Raji (cell line): ENCODE measurements around the gene ALLC.

Experiments
- POLR2A ChIP-seq: IDR thresholded peaks from 2 replicates; pipeline ENCODE4 v1.6.1; 2011; ENCODE audit warnings: low read depth, low read length, control low read depth; ENCODE audit not compliant: insufficient read depth

ALLC gene

DNA sequence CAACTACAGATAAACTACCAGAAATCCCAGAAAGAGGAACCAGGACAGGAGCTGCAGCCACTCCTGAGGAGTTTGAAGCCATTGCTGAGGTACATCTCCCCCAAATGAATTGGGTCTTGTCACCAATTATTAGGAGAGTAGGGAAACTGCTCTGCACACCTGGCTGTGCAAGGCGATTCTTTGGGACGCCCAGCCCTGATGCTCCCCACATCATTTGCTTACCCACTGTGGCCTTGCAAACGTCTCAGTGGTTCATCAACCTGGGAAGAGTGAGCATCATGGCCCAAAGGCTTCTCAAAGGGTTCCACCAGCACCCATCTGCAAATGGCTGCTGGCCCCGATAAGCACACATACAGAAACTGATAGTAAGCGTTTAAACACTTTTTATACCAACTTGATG, 23.6 kb downstream of the ALLC start:
- TF ChIP-seq POLR2A: no peak

DNA sequence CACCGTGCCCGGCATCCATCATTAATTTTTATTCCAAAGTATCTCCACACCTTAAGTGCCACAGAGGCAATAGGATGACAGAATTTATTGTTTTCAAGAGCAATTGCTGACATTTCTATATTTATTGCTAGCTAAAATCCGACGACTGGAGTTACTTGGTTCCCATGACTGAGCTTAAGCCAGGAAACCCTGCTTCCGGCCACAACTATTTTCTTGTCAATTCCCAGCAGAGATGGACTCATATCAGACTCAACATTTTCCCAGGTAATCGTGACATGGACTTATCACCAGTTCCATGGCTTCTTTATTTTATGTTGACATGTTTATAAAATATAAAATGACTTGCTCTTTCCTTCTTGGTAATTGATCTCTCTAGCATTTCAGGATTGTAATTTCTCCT, 24.8 kb downstream of the ALLC start:
- TF ChIP-seq POLR2A: no peak

DNA sequence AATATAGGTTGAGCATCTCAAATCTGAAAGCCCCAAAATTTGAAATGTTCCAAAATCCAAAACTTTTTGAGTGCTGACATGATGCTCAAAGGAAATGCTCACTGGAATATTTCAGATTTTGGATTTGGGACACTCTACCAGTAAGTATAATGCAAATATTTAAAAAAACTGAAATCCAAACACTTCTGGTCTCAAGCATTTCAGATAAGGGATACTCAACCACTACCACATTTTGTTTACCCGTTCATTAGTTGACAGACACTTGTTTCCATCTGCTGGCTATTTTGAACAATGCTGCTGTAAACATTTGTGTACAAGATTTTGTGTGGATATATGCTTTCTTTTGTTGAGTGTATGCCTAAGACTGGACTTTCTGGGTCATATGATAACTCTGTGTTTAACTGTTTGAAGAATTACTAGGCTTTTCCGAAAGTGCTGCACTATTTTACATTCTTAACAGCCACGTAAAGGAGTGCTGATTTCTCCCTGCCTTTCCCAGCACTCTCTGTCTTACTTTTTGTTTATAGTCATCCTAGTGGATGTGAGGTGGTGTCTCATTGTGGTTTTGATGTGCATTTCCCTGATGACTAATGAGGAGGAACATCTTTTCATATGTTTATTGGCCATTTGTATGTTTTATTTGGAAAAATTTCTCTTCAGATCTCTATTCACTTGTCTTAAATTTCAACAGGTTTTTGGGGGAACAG, 25.9 kb downstream of the ALLC start:
- TF ChIP-seq POLR2A: no peak

DNA sequence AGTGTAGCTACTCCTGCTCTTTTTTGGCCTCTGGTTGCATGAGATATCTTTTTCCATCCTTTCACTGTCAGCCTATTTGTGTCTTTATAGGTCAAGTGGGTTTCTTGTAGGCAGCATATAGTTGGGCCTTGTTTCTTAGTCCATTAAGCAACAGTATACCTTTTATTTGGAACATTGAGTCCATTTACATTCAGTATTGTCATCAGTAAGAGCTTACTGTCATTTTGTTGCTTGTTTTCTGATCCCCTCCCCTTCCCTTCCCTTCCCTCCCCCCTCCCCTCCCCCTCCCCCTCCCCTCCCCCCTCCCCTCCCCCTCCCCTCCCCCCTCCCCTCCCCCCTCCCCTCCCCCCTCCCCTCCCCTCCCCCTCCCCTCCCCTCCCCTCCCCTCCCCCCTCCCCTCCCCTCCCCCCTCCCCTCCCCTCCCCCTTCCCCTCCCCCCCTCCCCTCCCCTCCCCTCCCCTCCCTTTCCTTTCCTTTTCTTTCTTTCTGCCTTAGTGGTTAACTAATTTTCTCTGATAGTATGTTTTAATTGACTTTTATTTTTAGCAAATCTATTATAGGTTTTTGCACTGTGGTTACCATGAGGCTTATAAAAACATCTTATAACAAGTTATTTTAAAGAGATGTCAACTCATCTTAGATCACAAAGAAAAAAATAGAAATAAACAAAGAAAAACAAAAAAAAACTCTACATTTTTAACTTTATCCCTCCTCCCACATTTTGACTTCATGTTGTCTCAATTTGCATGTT, 32.2 kb downstream of the ALLC start:
- no peak for TF ChIP-seq POLR2A

DNA sequence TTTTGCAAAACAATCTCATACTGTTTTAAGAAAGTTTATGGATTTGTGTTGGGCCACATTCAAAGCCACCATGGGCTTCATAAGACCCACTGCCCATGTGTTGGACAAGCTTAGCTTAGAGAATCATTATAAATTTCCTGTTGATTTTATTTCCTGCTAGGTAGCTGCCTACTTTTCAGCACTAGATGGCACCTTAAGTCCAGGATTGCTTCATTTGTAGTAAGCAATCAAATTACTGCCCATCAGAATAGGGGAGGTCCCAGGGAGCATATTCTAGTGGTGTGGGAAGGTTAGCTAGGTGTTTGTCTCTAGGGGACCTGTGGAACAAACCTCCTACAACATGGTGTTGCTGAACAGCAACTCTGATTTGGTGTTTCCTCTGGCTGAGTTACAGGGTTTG, 34.4 kb downstream of the ALLC start:
- TF ChIP-seq POLR2A: no peak

DNA sequence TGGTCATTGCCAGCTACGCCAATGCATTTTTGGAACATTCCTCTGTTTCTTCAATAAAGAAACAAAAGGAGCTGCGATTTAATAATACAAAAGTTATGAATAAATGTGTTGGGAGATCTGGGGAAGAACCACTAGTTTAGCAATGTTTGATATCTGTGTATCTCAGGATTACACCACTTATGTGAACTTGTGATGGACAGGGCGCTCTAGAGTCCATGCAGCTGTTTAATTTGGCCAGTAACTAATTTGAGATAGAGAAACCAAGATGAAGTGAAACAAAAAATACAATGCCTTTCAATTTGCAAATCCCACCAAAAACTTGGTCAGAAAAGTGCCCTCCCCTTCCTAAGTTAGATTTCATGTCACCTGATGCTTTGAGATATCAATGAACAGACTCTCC, 38.5 kb downstream of the ALLC start:
- no peak for TF ChIP-seq POLR2A

DNA sequence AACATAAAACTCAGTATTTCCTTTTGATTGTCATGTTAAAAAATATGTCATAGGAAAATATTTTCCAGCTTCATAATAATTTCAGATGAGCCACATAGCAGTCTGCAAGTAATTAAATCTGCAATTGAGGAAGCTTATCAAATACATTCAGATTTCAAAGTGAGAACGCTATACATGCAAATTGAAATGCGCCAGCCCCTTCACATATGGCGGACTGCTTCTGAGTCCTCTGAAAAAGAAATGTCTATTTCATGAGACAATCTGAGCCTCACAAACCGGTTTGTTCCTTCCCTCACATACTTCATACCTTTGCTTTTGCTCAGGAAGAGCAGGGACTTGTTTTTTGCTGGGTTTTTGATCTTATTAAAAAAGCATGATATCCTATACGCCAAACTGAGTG, 43.1 kb downstream of the ALLC start:
- no peak for TF ChIP-seq POLR2A

DNA sequence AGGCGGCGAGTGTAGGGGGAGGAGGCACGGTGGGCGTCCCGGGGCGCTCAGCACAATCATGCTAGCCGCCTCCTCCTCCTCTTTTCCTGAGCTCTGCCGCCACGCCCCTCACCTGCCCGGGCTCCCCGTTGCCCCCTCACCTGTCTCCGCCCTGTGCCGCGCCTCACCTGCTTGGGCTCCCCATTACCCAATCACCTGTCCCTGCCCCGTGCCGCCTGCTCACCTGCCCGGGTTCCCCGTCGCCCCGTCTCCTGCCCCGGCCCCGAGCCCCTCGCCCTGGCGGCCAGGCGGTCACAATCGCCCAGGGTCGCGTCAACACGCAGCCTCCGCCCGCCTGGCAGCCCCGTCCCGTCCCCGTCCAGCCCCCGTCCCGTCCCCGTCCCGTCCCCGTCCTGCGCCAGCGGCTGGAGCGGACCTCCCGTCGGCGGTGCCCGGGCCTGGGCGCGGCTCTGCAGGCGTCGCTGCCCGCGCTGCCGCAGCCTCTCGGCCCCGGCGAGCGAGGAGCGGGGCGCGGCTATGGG, 45.3 kb downstream of the ALLC start, which contains the start of gene DCDC2C:
Gene DCDC2C (plus strand): TSS at position 340 of the 521 bp plus-strand sequence. CDS start 177 bp downstream, at position 517.
- TF ChIP-seq POLR2A: no peak

DNA sequence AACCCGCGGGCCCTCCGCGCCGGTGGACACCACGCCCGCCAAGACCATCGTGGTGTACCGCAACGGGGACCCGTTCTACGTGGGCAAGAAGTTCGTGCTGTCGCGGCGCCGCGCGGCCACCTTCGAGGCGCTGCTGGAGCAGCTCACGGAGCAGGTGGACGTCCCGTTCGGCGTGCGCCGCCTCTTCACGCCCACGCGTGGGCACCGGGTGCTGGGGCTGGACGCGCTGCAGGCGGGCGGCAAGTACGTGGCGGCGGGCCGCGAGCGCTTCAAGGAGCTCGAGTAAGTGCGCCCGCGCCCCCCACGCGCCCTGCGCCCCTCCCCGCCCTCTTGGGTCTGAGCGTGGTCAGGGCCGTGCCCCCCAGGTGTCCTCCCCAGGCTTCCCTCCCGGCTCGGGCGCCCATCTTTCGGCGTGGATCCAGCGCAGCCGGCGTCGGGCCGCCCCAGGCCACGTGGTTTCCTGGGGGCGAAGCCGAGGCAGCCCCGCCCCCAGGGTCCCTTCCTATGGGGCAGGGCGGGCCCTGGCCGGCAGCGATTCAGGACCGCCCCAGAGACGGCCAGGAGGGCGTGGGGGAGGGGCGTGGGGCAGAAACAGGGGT, 45.9 kb downstream of the ALLC start:
- TF ChIP-seq POLR2A: no peak

DNA sequence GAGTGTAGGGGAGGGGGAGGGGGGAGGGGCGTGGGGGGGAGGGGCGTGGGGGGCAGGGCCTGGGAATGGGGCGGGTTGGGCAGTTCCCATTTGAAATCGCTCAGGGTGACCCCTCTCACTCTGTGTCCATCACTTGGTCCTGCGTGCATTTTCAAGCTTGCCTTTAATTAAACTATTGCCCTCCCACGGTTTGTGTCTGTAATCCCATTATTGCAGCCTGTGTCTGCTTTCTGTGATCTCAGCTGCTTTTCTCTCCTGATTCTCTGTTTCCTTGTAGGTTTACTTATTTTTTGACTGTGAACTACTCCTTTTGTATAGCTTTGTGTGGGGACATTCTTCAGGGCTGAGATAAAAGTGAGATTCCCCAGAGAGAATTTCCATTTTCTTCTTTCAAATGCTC, 46.7 kb downstream of the ALLC start:
- TF ChIP-seq POLR2A: no peak

DNA sequence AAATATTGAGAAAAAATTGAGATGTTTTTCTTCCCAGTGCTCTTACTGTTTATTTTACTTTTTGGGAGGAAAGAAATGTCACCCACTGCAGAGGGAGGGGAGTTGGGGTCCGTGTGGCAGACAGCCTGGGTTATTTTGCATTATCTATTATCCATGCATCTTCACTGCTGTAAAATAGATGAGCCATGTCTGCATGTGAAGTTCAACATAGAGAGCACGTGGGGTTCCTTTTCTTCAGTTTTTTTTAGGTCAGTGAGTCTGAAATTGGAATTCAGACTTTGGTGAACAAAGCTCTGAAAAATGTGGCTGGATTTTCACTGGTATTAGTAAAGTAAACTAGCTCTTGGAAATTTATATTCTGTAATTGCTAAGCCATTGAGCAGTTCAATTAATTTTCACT, 47.8 kb downstream of the ALLC start:
- no peak for TF ChIP-seq POLR2A

DNA sequence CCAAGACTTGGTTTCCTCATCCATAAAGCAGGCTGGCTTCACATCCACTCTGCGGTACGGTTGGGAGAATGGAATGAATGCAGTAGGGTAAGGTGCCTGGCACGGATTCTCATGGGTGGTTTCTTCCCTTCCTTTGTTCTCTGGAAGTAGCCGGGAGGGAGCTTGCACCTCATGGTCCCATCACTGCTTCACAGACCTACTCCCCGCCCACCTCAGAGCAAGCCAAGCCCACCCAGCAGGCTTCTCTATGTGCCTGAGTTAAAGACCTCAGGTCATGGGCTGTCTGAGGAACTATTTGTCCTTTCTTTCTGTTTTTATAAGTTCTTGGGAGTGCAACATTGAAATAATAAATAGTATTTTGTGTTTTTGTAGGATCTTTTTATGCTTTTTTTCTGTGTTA, 48.9 kb downstream of the ALLC start:
- no peak for TF ChIP-seq POLR2A

DNA sequence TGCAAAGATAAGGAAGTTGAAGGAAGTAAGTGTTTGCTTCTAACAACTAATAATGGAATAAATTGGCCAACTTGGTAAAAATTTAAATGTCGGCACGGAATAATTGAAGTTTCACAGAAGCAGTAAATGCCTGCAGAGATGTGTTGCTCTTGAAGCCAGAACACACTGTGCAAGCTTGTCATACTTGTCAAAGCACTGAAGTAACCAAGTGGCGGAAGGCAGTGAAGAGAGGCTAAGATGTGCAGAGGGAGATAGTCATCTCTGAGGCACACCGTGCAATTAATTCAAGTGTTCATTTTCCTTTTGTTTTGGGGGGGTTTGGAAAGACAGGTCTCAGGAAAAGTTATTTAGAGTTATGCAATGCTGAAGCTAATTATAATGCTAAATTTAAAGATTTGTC, 50.6 kb downstream of the ALLC start:
- no peak for TF ChIP-seq POLR2A

DNA sequence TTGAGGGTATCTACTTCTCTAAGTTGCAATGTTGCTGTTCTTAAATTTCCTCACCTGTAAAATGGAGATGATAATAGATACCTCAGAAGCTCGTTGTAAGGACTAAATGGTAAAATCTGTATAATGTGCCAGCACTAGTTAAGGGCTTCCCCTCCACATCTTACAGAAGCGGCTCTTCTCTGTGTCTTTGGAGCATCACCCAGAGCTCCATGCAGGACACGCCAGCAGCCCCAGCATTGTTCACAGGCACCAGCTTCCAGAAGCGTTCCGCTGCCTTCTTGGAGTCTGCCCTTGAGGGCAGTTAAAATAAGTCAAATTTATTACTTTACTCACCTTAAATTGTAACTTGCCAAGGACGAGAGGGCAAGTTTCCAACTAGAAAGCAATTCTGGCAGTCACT, 51.2 kb downstream of the ALLC start:
- TF ChIP-seq POLR2A: no peak

DNA sequence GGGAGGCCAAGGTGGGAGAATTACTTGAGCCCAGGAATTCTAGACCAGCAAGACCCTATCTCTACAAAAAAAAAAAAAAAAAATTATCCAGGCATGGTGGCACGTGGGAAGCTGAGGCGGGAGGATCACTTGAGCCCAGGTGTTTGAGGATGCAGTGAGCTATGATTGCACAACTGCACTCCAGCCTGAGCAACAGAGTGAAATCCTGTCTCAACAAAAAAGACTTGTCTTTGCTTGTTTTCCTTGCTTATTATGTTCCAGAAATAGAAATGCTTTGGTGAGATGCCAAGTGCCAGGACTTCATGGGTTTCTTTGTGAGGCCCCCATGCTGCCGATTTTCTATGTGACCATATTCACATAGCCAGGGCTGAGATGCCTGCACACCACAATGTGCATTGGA, 54.4 kb downstream of the ALLC start:
- TF ChIP-seq POLR2A: no peak

DNA sequence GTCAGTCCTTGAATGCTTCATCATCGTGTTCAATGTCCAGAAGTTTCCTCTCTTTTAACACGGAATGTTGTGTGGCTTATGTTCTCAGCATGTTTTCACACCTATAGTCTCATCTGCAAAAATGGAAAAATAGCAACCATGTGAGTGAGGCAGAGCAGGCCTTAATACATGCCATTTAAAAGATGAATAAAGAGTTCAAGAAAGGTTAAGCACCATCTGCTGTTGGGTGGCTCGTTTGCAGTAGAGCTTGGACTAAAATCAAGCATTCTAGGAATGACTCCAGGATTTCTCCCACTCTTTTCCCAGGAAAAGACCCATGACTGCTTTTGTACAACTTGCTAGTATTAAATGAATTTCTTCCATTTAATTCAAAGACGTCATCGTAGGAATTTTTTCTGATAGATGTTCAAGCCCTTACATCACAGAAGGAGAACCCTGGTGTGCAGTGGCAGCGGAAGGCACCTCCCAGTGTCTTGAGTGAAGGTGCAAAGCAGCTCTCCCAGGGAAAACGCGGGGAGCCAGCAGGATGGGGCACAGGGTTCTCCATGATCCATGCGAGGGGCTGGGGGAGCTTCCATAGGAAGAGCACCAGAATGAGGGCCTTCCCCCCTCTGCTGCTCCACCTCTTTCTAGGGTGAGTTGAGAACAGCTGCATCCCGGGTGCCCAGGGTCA, 55.0 kb downstream of the ALLC start:
- TF ChIP-seq POLR2A: no peak

DNA sequence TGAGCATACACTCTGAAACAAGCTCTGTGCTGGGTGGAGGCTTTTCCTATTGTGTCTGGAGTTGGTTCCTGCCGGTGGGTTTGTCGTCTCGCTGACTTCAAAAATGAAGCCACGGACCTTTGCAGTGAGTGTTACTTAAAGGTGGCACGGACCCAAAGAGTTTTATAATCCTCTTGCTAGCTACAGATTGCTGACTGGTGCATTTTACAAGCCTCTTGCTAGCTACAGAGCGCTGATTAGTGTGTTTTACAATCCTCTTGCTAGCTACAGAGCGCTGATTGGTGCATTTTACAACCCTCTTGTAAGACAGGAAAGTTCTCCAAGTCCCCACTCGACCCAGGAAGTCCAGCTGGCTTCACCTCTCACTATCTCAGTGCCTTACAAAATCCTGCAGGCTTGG, 60.7 kb downstream of the ALLC start:
- no peak for TF ChIP-seq POLR2A
